ENCODE measurements around the gene GOLT1B.

Gene GOLT1B

GRCh38 chr12:21566223-21566906, 64.8 kb downstream of the GOLT1B start:
- DNase-seq (ENCODE audit: low read depth, low spot score), result no peak

GRCh38 chr12:21566907-21567394, 65.4 kb downstream of the GOLT1B start:
- no peak for DNase-seq (ENCODE audit: low read depth, low spot score)
